T-helper 2 cell treated with Interferon-gamma antibody and Interleukin-4, amounts not matched to agents 5 μg/mL and 100 μg/mL, for 36 hours (primary cell): ENCODE data around the gene BEX4.

Experiments
- DNase-seq: peaks from one replicate; pipeline ENCODE4 v3.0.0; 2021; ENCODE audit warnings: low spot score
- H3K27ac Mint-ChIP-seq: one replicate; pipeline ENCODE4 v1.8.0; 2021; ENCODE audit warnings: mild to moderate bottlenecking, mixed read lengths
- H3K27me3 Mint-ChIP-seq: one replicate; pipeline ENCODE4 v1.8.0; 2021; ENCODE audit warnings: low read depth, mixed read lengths
- H3K36me3 Mint-ChIP-seq: one replicate; pipeline ENCODE4 v1.8.0; 2021; ENCODE audit warnings: low read depth, mixed read lengths
- H3K4me1 Mint-ChIP-seq: one replicate; pipeline ENCODE4 v1.8.0; 2021; ENCODE audit warnings: low read depth, mixed read lengths
- H3K4me3 Mint-ChIP-seq: one replicate; pipeline ENCODE4 v1.8.0; 2022; ENCODE audit warnings: mild to moderate bottlenecking, moderate library complexity, mixed read lengths
- H3K9me3 Mint-ChIP-seq: one replicate; pipeline ENCODE4 v1.8.0; 2021; ENCODE audit warnings: mixed read lengths

The BEX4 gene

GRCh38 chrX:103254921-103255493 lies 40.1 kb downstream of the BEX4 start, which contains the start of gene TCEAL8:
TCEAL8 (minus strand) TSS chrX:103255155; CDS start chrX:103253979, 1,176 bp downstream.
- Mint-ChIP-seq H3K4me1 (peaks cover 17% of the 10 kb centered on the region), H3K4me3 (peak within 1 kb of the TSS; percentile 98), H3K9me3 (no peaks in the 10 kb centered on the region), H3K27me3 (peaks cover 9% of the 10 kb centered on the region), H3K27ac (peak within 1 kb of the TSS; percentile 96), H3K36me3 (peaks cover 23% of the 10 kb centered on the region)
- DNase-seq = peak; percentile 52

- DNase-seq = no peak
- peaks cover 23% of the 10 kb centered on the region for H3K36me3 Mint-ChIP-seq
- no peak overlapping the region for H3K27ac Mint-ChIP-seq
- no peaks in the 10 kb centered on the region for H3K9me3 Mint-ChIP-seq
- H3K4me3 Mint-ChIP-seq = no peak overlapping the region
- peaks cover 17% of the 10 kb centered on the region for H3K4me1 Mint-ChIP-seq
- H3K27me3 Mint-ChIP-seq = peaks cover 18% of the 10 kb centered on the region
These were observed 41.7 kb downstream of the BEX4 start for GRCh38 chrX:103256651-103257050.

- H3K27ac Mint-ChIP-seq = no peak overlapping the region
- peaks cover 25% of the 10 kb centered on the region for H3K27me3 Mint-ChIP-seq
- H3K9me3 Mint-ChIP-seq = no peaks in the 10 kb centered on the region
- H3K36me3 Mint-ChIP-seq = peaks cover 17% of the 10 kb centered on the region
- H3K4me1 Mint-ChIP-seq = peaks cover 15% of the 10 kb centered on the region
- no peak overlapping the region for H3K4me3 Mint-ChIP-seq
- DNase-seq = no peak
These were observed 43.4 kb downstream of the BEX4 start for GRCh38 chrX:103258275-103258674.
